Esophagus muscularis mucosa (tissue), 3 donors: ENCODE results near the gene LRMDA.

Experiments
- CTCF ChIP-seq, 3 experiments: fragments of 200-600 bp in 2 of 3; fragments of 450-650 bp in 1 of 3; sonication (generic) in 2 of 3; IDR thresholded peaks; one replicate each; pipeline ENCODE4 v1.5.1; 2017 to 2019; ENCODE audit warnings: antibody characterized with exemption in 3 of 3, mild to moderate bottlenecking in 2 of 3, moderate library complexity in 1 of 3
- POLR2A ChIP-seq: fragments of 450-650 bp; IDR thresholded peaks from one replicate; pipeline ENCODE4 v1.6.1; 2017; ENCODE audit warnings: antibody characterized with exemption, moderate library complexity, mild to moderate bottlenecking, low read depth
- POLR2AphosphoS5 ChIP-seq, 2 donors: sonication (generic); formaldehyde crosslinking; IDR thresholded peaks; one replicate each; pipeline ENCODE4 v1.6.1; 2017; ENCODE audit warnings: antibody characterized with exemption in 2 of 2

GRCh38 chr10:76086170-76086760, 654.8 kb downstream of the LRMDA start:
- TF ChIP-seq POLR2A: no peak
- no peak for TF ChIP-seq CTCF (IDR thresholded peaks at IDR 0.05)
- no peak for TF ChIP-seq POLR2AphosphoS5 (IDR thresholded peaks at IDR 0.05)
